Adrenal gland (tissue), 5 donors: Measurements from ENCODE around the gene IL1RAPL2.

Experiments used
- POLR2A ChIP-seq, 2 donors: fragments of 450-650 bp; IDR thresholded peaks; one replicate each; pipeline ENCODE4 v1.6.1; 2017; ENCODE audit warnings: antibody characterized with exemption in 2 of 2, mild to moderate bottlenecking in 2 of 2, moderate library complexity in 1 of 2
- TF ChIP-seq, protein P1 (sequence below), 6 experiments: fragments of 450-650 bp in 4 of 6; fragments of 200-600 bp in 2 of 6; sonication (generic) in 1 of 6; IDR thresholded peaks; 1 replicate in 5 of 6; 2 replicates in 1 of 6; pipeline versions ENCODE4 v1.5.1 to v1.8.0; 2016 to 2021; ENCODE audit warnings: antibody characterized with exemption in 6 of 6, mild to moderate bottlenecking in 2 of 6, moderate library complexity in 1 of 6
- donor health status: DM: no; HTN: no; CAD: no.

DNA sequence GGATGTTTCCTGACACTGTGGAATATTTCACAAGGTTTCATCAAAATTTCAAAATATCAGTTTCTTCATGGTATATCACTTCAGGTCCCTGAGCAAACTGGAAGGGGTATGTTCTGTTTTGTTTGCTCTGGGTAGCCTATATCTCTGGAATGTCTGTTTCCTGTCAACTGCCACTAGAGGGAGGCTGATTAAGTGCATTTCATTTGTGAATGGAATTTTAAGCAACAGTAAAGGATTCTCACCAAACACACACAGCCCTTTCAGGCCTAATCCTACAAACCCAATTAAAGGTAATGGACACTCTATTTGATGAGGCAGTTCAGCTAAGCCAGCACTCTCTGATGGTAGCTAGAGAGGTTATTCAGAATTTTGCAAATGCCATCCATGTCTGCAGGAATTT, 347.3 kb downstream of the IL1RAPL2 start:
- TF ChIP-seq, protein P1, sequence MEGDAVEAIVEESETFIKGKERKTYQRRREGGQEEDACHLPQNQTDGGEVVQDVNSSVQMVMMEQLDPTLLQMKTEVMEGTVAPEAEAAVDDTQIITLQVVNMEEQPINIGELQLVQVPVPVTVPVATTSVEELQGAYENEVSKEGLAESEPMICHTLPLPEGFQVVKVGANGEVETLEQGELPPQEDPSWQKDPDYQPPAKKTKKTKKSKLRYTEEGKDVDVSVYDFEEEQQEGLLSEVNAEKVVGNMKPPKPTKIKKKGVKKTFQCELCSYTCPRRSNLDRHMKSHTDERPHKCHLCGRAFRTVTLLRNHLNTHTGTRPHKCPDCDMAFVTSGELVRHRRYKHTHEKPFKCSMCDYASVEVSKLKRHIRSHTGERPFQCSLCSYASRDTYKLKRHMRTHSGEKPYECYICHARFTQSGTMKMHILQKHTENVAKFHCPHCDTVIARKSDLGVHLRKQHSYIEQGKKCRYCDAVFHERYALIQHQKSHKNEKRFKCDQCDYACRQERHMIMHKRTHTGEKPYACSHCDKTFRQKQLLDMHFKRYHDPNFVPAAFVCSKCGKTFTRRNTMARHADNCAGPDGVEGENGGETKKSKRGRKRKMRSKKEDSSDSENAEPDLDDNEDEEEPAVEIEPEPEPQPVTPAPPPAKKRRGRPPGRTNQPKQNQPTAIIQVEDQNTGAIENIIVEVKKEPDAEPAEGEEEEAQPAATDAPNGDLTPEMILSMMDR (IDR thresholded peaks at IDR 0.05) = peak in 3 of 6 experiments; percentile 11 to 37 (median 11)
- TF ChIP-seq POLR2A (IDR thresholded peaks at IDR 0.05) = no peak
